Iris pigment epithelial cell (primary cell): ENCODE data around the gene CSTPP1.

Experiments
- DNase-seq: peaks from one replicate; pipeline ENCODE4 v3.0.0-alpha.2; 2011; ENCODE audit warnings: low read depth

The CSTPP1 gene

DNA sequence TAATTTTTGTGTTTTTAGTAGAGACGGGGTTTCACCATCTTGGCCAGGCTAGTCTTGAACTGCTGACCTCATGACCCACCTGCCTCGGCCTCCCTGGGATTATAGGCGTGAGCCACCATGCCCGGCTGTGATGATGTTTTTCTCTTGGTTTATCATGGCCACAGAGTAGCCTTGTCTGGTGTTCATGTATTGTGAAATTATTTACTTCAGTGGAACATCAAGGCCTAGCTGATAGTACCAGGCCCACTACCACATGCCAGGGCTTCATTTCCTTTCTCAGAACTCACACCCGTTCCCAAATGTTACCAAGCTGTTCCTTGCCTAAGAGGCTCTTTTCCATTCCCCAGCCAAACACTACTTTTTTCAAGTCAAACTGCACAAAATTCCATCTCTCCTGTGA is 272.1 kb downstream of the CSTPP1 start:
- no peak for DNase-seq
